GM12878 (cell line): Measurements from ENCODE around the gene FCRLB. TPM values are rescaled to one million over a fixed set of nuclear protein-coding genes. Genes with fewer than 3 reads are reported as not detected.

Experiments used
- ATAC-seq: fragments of 200-7000 bp; cut with Tn5 transposase; 3 replicates; pipeline ENCODE4 v1.9.1; 2020; ENCODE audit warnings: mild to moderate bottlenecking, moderate library complexity
- BruUV-seq: library from RNA; stranded (reverse); fragments of 400-500 nt; replicated peaks from 2 replicates; lab custom pipeline; 2021; lab: Mats Ljungman, UMichigan
- CTCF ChIA-PET: fragments of 300-600 bp; sonication (Branson Sonifier 250); formaldehyde crosslinking; extraction: SDS; loops from one replicate; lab custom pipeline; 2021; ENCODE audit warnings: inconsistent platforms; lab: Yijun Ruan, JAX
- POLR2A ChIA-PET: fragments of 350-600 bp; formaldehyde crosslinking; extraction: SDS; loops from one replicate; lab custom pipeline; 2021; ENCODE audit warnings: inconsistent platforms; lab: Charles Lee
- RAD21 ChIA-PET: fragments of 300-600 bp; sonication (Branson Sonifier 250); formaldehyde crosslinking; loops from one replicate; lab custom pipeline; 2023; ENCODE audit warnings: antibody characterized with exemption; ENCODE audit not compliant: unreplicated experiment; lab: Charles Lee
- SMC1A ChIA-PET: fragments of 300-600 bp; sonication (Branson Sonifier 250); formaldehyde crosslinking; loops from one replicate; lab custom pipeline; 2023; ENCODE audit not compliant: unreplicated experiment, uncharacterized antibody; lab: Charles Lee
- DNase-seq: peaks from one replicate; pipeline ENCODE4 v3.0.0-alpha.2; 2011; ENCODE audit warnings: low read depth, low spot score
- FAIRE-seq: peaks from 3 replicates; lab custom pipeline; 2011; peaks lifted over from hg19 to GRCh38; lab: Jason Lieb, UNC
- H2AFZ ChIP-seq: 2 replicates; pipeline ENCODE4 v1.6.0; 2011; ENCODE audit warnings: low read depth, low read length, control low read depth; ENCODE audit not compliant: control insufficient read depth
- H3K27ac ChIP-seq: 2 replicates; pipeline ENCODE4 v1.5.1; 2011; ENCODE audit warnings: control low read depth; ENCODE audit not compliant: control insufficient read depth, insufficient read depth
- H3K27me3 ChIP-seq, 2 experiments: replicated peaks in 1 of 2; 2 replicates each; pipeline versions ENCODE4 v1.6.0 to v1.6.1; 2011; ENCODE audit warnings: low read length in 1 of 2; ENCODE audit not compliant: control insufficient read depth in 2 of 2, insufficient read depth in 2 of 2
- H3K36me3 ChIP-seq, 2 experiments: 2 replicates each; pipeline ENCODE4 v1.5.1; 2011; ENCODE audit warnings: low read length in 1 of 2; ENCODE audit not compliant: control insufficient read depth in 2 of 2, insufficient read depth in 2 of 2
- H3K4me1 ChIP-seq: 2 replicates; pipeline ENCODE4 v1.6.1; 2011; ENCODE audit warnings: mild to moderate bottlenecking, low read length, moderate library complexity, mixed read lengths; ENCODE audit not compliant: control insufficient read depth, insufficient read depth
- H3K4me2 ChIP-seq: 2 replicates; pipeline ENCODE4 v1.6.0; 2011; ENCODE audit warnings: control low read depth; ENCODE audit not compliant: control insufficient read depth, insufficient read depth
- H3K4me3 ChIP-seq: fragments of 200-600 bp; sonication (generic); 2 replicates; pipeline ENCODE4 v1.5.1; 2016
- H3K79me2 ChIP-seq: 2 replicates; pipeline ENCODE4 v1.6.0; 2011; ENCODE audit warnings: low read length; ENCODE audit not compliant: control insufficient read depth, insufficient read depth
- H3K9ac ChIP-seq: 2 replicates; pipeline ENCODE4 v1.8.0; 2011; ENCODE audit warnings: low read length, control low read depth, mixed read lengths; ENCODE audit not compliant: control insufficient read depth, insufficient read depth
- H3K9me3 ChIP-seq: replicated peaks from 3 replicates; pipeline ENCODE4 v1.5.1; 2011; ENCODE audit warnings: mild to moderate bottlenecking, low read length; ENCODE audit not compliant: control insufficient read depth, insufficient read depth
- H4K20me1 ChIP-seq: 2 replicates; pipeline ENCODE4 v1.6.0; 2011; ENCODE audit not compliant: control insufficient read depth, insufficient read depth
- BACH1 ChIP-seq: fragments of 450-650 bp; IDR thresholded peaks from 2 replicates; pipeline ENCODE4 v1.6.1; 2017; ENCODE audit warnings: mild to moderate bottlenecking, borderline replicate concordance
- CHD2 ChIP-seq: IDR thresholded peaks from 2 replicates; pipeline ENCODE4 v1.6.1; 2011; ENCODE audit warnings: low read depth, low read length, improper control_type of control experiment, borderline replicate concordance
- ESRRA ChIP-seq: IDR thresholded peaks from 2 replicates; pipeline ENCODE4 v1.6.1; 2012; ENCODE audit warnings: mild to moderate bottlenecking, low read length, improper control_type of control experiment
- KDM1A ChIP-seq: fragments of 200-600 bp; sonication (generic); IDR thresholded peaks from 2 replicates; pipeline ENCODE4 v1.6.1; 2016; ENCODE audit warnings: borderline replicate concordance
- TCF3 ChIP-seq: IDR thresholded peaks from 2 replicates; pipeline ENCODE4 v1.6.1; 2012; ENCODE audit warnings: low read depth, mild to moderate bottlenecking, low read length, borderline replicate concordance; ENCODE audit not compliant: insufficient read depth
- ZNF384 ChIP-seq: IDR thresholded peaks from 2 replicates; pipeline ENCODE4 v1.6.1; 2012; ENCODE audit warnings: low read depth, mild to moderate bottlenecking, low read length, improper control_type of control experiment, borderline replicate concordance
- WGBS: methylation state at CpG from one replicate; pipeline ENCODE4 v1.1.6; 2016; ENCODE audit warnings: low lambda C conversion rate; ENCODE audit not compliant: insufficient replicate concordance, insufficient coverage; ENCODE audit errors: missing lambda C conversion rate; 5-methylcytosine and 5-hydroxymethylcytosine counted together
- in situ Hi-C: fragments of 300-500 bp; cut with MboI; formaldehyde crosslinking; loops from 9 replicates; pipeline ENCODE4 v1.14.3; 2018; ENCODE audit warnings: mixed read lengths
- intact Hi-C: fragments of 100-400 bp; cut with micrococcal nuclease; formaldehyde crosslinking; loops from one replicate; pipeline ENCODE4 v1.14.2; 2022; ENCODE audit not compliant: unreplicated experiment
- polyA plus RNA-seq, 11 experiments: library from polyadenylated mRNA; depleted of rRNA in 4 of 11; unstranded in 6 of 11; stranded (reverse) in 5 of 11; fragments of >200 nt; fragmentation: Nextera tagmentation in 4 of 11; fragmentation: Illumina TruSeq in 1 of 11; extraction: Ambion mirVana in 4 of 11; extraction: Trizol in 1 of 11; gene quantifications; 1 replicate in 1 of 11; 2 replicates in 10 of 11; pipeline versions ENCODE4 v1.2.1 to v1.2.3, GENCODE V29; 2011 to 2016; ENCODE audit warnings: inconsistent platforms in 2 of 11, missing spikeins in 2 of 11, low read depth in 1 of 11
- total RNA-seq, 4 experiments: library from RNA; depleted of rRNA in 3 of 4; stranded (reverse); fragments of >200 nt in 3 of 4; fragmentation: Illumina TruSeq in 1 of 4; extraction: Trizol in 1 of 4; gene quantifications; 2 replicates each; pipeline versions ENCODE4 v1.2.1 to v1.2.3, GENCODE V29; 2013 to 2021
- TF ChIP-seq, protein P1 (sequence below): fragments of 450-650 bp; conservative IDR thresholded peaks from 2 replicates; pipeline ENCODE4 v1.6.1; 2017; ENCODE audit warnings: mild to moderate bottlenecking, moderate library complexity
- TF ChIP-seq, protein P2 (sequence below): IDR thresholded peaks from 2 replicates; pipeline ENCODE4 v1.6.1; 2012; ENCODE audit warnings: low read depth, low read length, improper control_type of control experiment
- TF ChIP-seq, protein P3 (sequence below): IDR thresholded peaks from 2 replicates; pipeline ENCODE4 v1.6.1; 2011; ENCODE audit warnings: mild to moderate bottlenecking, low read depth, low read length, moderate library complexity; ENCODE audit not compliant: insufficient replicate concordance

FCRLB gene
- total and polyA plus RNA-seq, 10 of the 15 experiments (the other 5 are each of a cell fraction or from before 2014, with no cell fraction given) = 0.55 to 11.7 (median 5.6) TPM

DNA sequence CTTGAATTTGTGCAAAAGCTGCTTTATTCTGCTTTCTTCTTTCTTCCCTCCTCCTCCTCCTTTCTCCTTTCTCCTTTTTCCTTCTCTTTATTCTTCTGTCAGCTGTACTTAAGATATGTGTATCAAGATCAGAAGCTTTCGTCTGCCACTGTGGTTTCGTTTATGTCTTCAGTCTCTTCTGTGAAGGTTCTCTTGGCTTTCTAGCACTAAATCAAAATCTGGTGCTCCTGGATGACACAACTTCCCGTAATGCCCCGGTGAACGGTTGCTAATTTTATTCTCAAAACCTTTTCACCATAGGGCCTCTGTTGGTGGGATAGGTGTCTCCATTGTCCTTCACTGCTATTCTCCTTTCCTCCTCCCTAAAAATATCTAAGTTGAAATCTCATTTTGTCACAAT lies 49.8 kb downstream of the FCRLB start:
- H3K27ac ChIP-seq = peak overlapping the region; percentile 32; the same call in 1 of the 2 replicates
- ChIA-PET POLR2A (interaction anchor here (1.7 kb wide), 1 partner anchor 8 kb away, joined by 3 read pairs; no protein-coding TSS in a partner anchor), SMC1A (interaction anchor here (0.8 to 2.4 kb wide), 5 partner anchors 9 to 111 kb away, joined by 3 to 9 read pairs (median 4); no protein-coding TSS in a partner anchor), RAD21 (no interaction called here), CTCF (interaction anchor here (0.8 to 2.0 kb wide), 3 partner anchors 10 to 30 kb away, joined by 3 to 8 read pairs (median 4); no protein-coding TSS in a partner anchor)
- no peaks in the 10 kb centered on the region for H3K9me3 ChIP-seq
- FAIRE-seq (no peak), ATAC-seq (peak; percentile 16), DNase-seq (no peak)
- peaks cover 17% of the 10 kb centered on the region for H3K4me1 ChIP-seq
- peak overlapping the region; percentile 23; the same call in 1 of the 2 replicates for H3K9ac ChIP-seq
- peak overlapping the region; percentile 28; the same call in 1 of the 2 replicates for H3K4me3 ChIP-seq
- TF ChIP-seq BACH1 = no peak
- TF ChIP-seq, protein P1, sequence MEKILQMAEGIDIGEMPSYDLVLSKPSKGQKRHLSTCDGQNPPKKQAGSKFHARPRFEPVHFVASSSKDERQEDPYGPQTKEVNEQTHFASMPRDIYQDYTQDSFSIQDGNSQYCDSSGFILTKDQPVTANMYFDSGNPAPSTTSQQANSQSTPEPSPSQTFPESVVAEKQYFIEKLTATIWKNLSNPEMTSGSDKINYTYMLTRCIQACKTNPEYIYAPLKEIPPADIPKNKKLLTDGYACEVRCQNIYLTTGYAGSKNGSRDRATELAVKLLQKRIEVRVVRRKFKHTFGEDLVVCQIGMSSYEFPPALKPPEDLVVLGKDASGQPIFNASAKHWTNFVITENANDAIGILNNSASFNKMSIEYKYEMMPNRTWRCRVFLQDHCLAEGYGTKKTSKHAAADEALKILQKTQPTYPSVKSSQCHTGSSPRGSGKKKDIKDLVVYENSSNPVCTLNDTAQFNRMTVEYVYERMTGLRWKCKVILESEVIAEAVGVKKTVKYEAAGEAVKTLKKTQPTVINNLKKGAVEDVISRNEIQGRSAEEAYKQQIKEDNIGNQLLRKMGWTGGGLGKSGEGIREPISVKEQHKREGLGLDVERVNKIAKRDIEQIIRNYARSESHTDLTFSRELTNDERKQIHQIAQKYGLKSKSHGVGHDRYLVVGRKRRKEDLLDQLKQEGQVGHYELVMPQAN = no peak
- TF ChIP-seq KDM1A = no peak
- TF ChIP-seq, protein P2, sequence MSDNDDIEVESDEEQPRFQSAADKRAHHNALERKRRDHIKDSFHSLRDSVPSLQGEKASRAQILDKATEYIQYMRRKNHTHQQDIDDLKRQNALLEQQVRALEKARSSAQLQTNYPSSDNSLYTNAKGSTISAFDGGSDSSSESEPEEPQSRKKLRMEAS = no peak
- no peak for TF ChIP-seq CHD2
- no peak for TF ChIP-seq ESRRA
- no peak for TF ChIP-seq ZNF384
- TF ChIP-seq, protein P3, sequence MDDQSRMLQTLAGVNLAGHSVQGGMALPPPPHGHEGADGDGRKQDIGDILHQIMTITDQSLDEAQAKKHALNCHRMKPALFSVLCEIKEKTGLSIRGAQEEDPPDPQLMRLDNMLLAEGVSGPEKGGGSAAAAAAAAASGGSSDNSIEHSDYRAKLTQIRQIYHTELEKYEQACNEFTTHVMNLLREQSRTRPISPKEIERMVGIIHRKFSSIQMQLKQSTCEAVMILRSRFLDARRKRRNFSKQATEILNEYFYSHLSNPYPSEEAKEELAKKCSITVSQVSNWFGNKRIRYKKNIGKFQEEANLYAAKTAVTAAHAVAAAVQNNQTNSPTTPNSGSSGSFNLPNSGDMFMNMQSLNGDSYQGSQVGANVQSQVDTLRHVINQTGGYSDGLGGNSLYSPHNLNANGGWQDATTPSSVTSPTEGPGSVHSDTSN = no peak
- TF ChIP-seq TCF3 = no peak
- in situ Hi-C loops (no loop called here), intact Hi-C loops (no loop called here)
- peak overlapping the region; percentile 83 for H3K4me2 ChIP-seq
- peaks cover 93% of the 10 kb centered on the region for H3K79me2 ChIP-seq
- no peak overlapping the region for H2AFZ ChIP-seq
- BruUV-seq = no TSS peak
- no peaks in the 10 kb centered on the region for H3K36me3 ChIP-seq
- WGBS = 27% methylated on average over 5 of the region's 5 CpGs
- H3K27me3 ChIP-seq = no peaks in the 10 kb centered on the region
- H4K20me1 ChIP-seq = no peaks in the 10 kb centered on the region
